PC-9 (cell line): Measurements from ENCODE around the gene PRPF38B. TPM values are rescaled to one million over a fixed set of nuclear protein-coding genes. Genes with fewer than 3 reads are reported as not detected.
A peak's percentile ranks its signal among the peaks of the same experiment; 100 is the strongest.

Source experiments
- BruUV-seq: library from RNA; stranded (reverse); fragments of 400-500 nt; replicated peaks from 2 replicates; lab custom pipeline; 2021; lab: Mats Ljungman, UMichigan
- CTCF ChIA-PET: fragments of 300-600 bp; sonication (Branson Sonifier 250); formaldehyde crosslinking; loops from one replicate; lab custom pipeline; 2022; ENCODE audit warnings: antibody characterized with exemption; lab: Charles Lee
- POLR2A ChIA-PET: fragments of 300-600 bp; sonication (Branson Sonifier 250); formaldehyde crosslinking; loops from one replicate; lab custom pipeline; 2022; ENCODE audit warnings: antibody characterized with exemption; ENCODE audit not compliant: unreplicated experiment; lab: Charles Lee
- DNase-seq, 2 experiments: peaks; one replicate each; pipeline versions ENCODE4 v3.0.0 to v3.0.0-alpha.2; 2015 to 2022; ENCODE audit warnings: mixed read lengths in 1 of 2
- H2AFZ ChIP-seq: fragments of 200-600 bp; sonication (generic); 2 replicates; pipeline ENCODE4 v1.8.1; 2017; ENCODE audit warnings: antibody characterized with exemption
- H3F3A ChIP-seq: fragments of 200-600 bp; sonication (generic); 2 replicates; pipeline ENCODE4 v1.8.1; 2017; ENCODE audit warnings: antibody characterized with exemption, mild to moderate bottlenecking, low read depth; ENCODE audit not compliant: insufficient read depth
- H3K27ac ChIP-seq: fragments of 200-600 bp; sonication (generic); 2 replicates; pipeline ENCODE4 v1.6.1; 2016; ENCODE audit warnings: mixed run types
- H3K27me3 ChIP-seq: fragments of 200-600 bp; sonication (generic); 2 replicates; pipeline ENCODE4 v1.6.1; 2016; ENCODE audit warnings: low read depth, mixed run types; ENCODE audit not compliant: insufficient read depth
- H3K36me3 ChIP-seq: fragments of 200-600 bp; sonication (generic); 2 replicates; pipeline ENCODE4 v1.6.1; 2016; ENCODE audit warnings: low read depth, mixed run types
- H3K4me1 ChIP-seq: fragments of 200-600 bp; sonication (generic); replicated peaks from 2 replicates; pipeline ENCODE4 v1.6.1; 2016; ENCODE audit warnings: mixed run types; ENCODE audit not compliant: insufficient read depth
- H3K4me2 ChIP-seq: fragments of 200-600 bp; sonication (generic); 2 replicates; pipeline ENCODE4 v1.6.1; 2017; ENCODE audit warnings: mixed run types
- H3K4me3 ChIP-seq: fragments of 200-600 bp; sonication (generic); 2 replicates; pipeline ENCODE4 v1.6.1; 2016; ENCODE audit warnings: mixed run types
- H3K79me2 ChIP-seq: fragments of 200-600 bp; sonication (generic); 2 replicates; pipeline ENCODE4 v1.6.1; 2017; ENCODE audit warnings: low read depth, mixed run types
- H3K9me2 ChIP-seq: fragments of 200-600 bp; sonication (generic); 2 replicates; pipeline ENCODE4 v1.8.1; 2017; ENCODE audit warnings: mild to moderate bottlenecking; ENCODE audit not compliant: insufficient read depth
- H3K9me3 ChIP-seq: fragments of 200-600 bp; sonication (generic); 2 replicates; pipeline ENCODE4 v1.8.1; 2016; ENCODE audit warnings: low read depth; ENCODE audit not compliant: insufficient read depth
- H4K20me1 ChIP-seq: fragments of 200-600 bp; sonication (generic); 2 replicates; pipeline ENCODE4 v1.8.1; 2017; ENCODE audit not compliant: insufficient read depth
- CTCF ChIP-seq: fragments of 200-600 bp; sonication (generic); conservative IDR thresholded peaks from 2 replicates; pipeline ENCODE4 v1.6.1; 2017; ENCODE audit warnings: mixed run types, antibody characterized with exemption, mild to moderate bottlenecking, moderate library complexity
- EZH2 ChIP-seq: fragments of 200-600 bp; sonication (generic); IDR thresholded peaks from 2 replicates; pipeline ENCODE4 v1.8.0; 2017; ENCODE audit warnings: antibody characterized with exemption, low read depth
- intact Hi-C: fragments of 100-400 bp; cut with micrococcal nuclease; formaldehyde crosslinking; loops from one replicate; pipeline ENCODE4 v1.10.0; 2022; ENCODE audit not compliant: unreplicated experiment
- total RNA-seq: library from RNA; stranded (reverse); gene quantifications from 2 replicates; pipeline ENCODE4 v1.2.3, GENCODE V29; 2021

Gene PRPF38B
- total RNA-seq, 1 experiment from 2014 or later: 48.9 TPM

GRCh38 chr1:108742253-108742652 is 50.1 kb downstream of the PRPF38B start:
- Histone ChIP-seq H3K4me1 (no peaks in the 10 kb centered on the region), H3K27me3 (no peaks in the 10 kb centered on the region), H3K9me2 (no peaks in the 10 kb centered on the region), H3K36me3 (no peaks in the 10 kb centered on the region), H2AFZ (no peak overlapping the region), H3K79me2 (no peaks in the 10 kb centered on the region; the same call in 1 of the 2 replicates), H3K9me3 (no peaks in the 10 kb centered on the region), H4K20me1 (no peaks in the 10 kb centered on the region), H3F3A (peaks cover 9% of the 10 kb centered on the region), H3K4me3 (no peak overlapping the region), H3K27ac (no peak overlapping the region), H3K4me2 (no peak overlapping the region)
- ChIA-PET POLR2A (no interaction called here), CTCF (no interaction called here)
- no TSS peak for BruUV-seq
- no peak for TF ChIP-seq EZH2
- no peak for TF ChIP-seq CTCF
- no peak for DNase-seq
- intact Hi-C loops: no loop called here

GRCh38 chr1:108745980-108746381 is 53.9 kb downstream of the PRPF38B start:
- Histone ChIP-seq H3K27me3 (no peaks in the 10 kb centered on the region), H3K4me2 (0 out of 2 replicates have a peak overlapping the region, but pooled peaks have one; percentile 24), H3K4me3 (no peak overlapping the region; the same call in 1 of the 2 replicates), H3K9me3 (no peaks in the 10 kb centered on the region), H2AFZ (peak overlapping the region; percentile 63), H4K20me1 (no peaks in the 10 kb centered on the region), H3F3A (peaks cover 10% of the 10 kb centered on the region), H3K4me1 (peaks cover 13% of the 10 kb centered on the region), H3K27ac (no peak overlapping the region), H3K9me2 (no peaks in the 10 kb centered on the region), H3K79me2 (peaks cover 30% of the 10 kb centered on the region), H3K36me3 (no peaks in the 10 kb centered on the region)
- POLR2A ChIA-PET: no interaction called here
- BruUV-seq: no TSS peak
- no peak for TF ChIP-seq CTCF
- no peak for TF ChIP-seq EZH2
- intact Hi-C loops: loop anchor here (1.0 to 2.0 kb wide), 5 partner anchors 25 to 297 kb away; partner anchors contain the start of genes HENMT1, PRPF38B and WDR47
- CTCF ChIA-PET: no interaction called here
- DNase-seq: no peak

- peaks cover 8% of the 10 kb centered on the region for H3F3A ChIP-seq
- H3K4me3 ChIP-seq: peak within 1 kb of the TSS; percentile 77
- H2AFZ ChIP-seq: peak within 1 kb of the TSS; percentile 96
- H3K27ac ChIP-seq: peak within 1 kb of the TSS; percentile 83
- no peaks in the 10 kb centered on the region for H3K9me2 ChIP-seq
- peak within 1 kb of the TSS; percentile 81 for H3K4me2 ChIP-seq
- H3K4me1 ChIP-seq: peaks cover 13% of the 10 kb centered on the region
- H3K79me2 ChIP-seq: peaks cover 32% of the 10 kb centered on the region
- no peaks in the 10 kb centered on the region for H3K36me3 ChIP-seq
- H3K9me3 ChIP-seq: no peaks in the 10 kb centered on the region
- ChIA-PET CTCF (no interaction called here), POLR2A (interaction anchor here (0.6 kb wide), 3 partner anchors 16 to 81 kb away, joined by 3 to 9 read pairs (median 6); no protein-coding TSS in a partner anchor)
- intact Hi-C loops: loop anchor here (1.0 to 2.0 kb wide), 5 partner anchors 26 to 296 kb away; partner anchors contain the start of genes HENMT1, PRPF38B and WDR47
- no peaks in the 10 kb centered on the region for H4K20me1 ChIP-seq
- TSS peak; percentile 95 for BruUV-seq
- DNase-seq: peak; percentile 92 to 98
- no peaks in the 10 kb centered on the region for H3K27me3 ChIP-seq
- TF ChIP-seq EZH2: no peak
- TF ChIP-seq CTCF: peak; percentile 98
Measured at GRCh38 chr1:108746382-108747170, 54.5 kb downstream of the PRPF38B start, which contains the start of gene STXBP3. Gene STXBP3, plus strand, starts transcription at chr1:108746674. Its CDS starts 64 bp downstream, at chr1:108746738.
